T-helper 2 cell (primary cell): ENCODE results near the gene ESCO1.

Source experiments
- DNase-seq, 5 experiments: peaks; one replicate each; pipeline versions ENCODE4 v3.0.0 to v3.0.0-alpha.2; 2012 to 2022

Gene ESCO1

DNA sequence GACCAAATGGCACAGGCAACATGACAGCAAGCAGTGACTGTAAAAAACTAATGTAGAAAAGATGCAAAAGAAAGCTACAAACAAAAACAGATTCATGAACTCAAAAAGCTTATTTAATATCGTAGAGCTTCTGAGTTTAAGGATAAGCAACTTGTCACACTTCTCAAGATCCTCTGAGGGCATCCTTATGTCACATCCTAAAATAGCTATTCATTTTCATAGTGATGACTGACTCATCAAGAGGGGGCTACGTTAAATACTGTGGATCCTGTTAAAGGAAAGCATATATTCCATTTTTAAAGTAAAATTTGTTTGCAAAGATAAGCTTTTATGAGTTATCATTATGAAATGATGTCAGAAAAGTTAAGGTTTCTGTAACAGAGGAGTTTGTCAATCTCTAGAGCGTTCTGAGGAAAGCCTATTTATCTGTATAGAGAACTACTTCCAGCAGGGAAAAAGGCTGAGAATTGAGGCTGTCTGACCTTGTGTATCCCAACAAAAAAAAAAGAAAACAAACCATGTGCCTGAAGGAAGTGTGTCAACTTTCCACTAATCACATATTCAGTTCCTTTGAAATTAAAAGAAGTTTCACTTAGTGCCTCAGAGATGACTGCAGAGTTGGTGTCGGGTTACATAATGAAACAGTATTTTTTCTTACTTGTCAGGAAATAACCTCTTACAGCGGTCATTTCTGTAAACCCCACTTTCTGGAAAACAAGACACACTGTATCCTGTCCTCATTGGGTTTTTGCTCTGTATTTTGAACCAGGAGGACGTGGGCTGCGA, 115.5 kb downstream of the ESCO1 start:
- DNase-seq: no peak

DNA sequence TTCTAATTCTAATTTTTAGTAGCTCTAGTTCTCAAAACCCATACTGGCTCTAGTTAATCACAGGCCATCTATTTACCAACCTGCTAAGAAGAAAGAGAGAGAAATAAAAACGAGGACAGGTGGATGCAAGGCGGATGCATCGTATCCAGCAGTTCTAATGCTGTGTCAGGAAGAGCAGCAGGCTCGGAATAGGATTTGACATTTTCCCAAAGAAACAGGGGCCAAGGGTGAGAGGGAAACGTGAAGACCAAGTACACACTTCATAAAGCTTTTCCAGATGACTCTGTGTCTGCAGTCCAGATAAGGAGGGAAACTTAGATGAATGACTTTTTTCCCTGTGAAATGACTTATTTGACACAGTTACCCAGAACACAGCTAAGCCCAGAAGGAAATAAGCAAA, 117.5 kb downstream of the ESCO1 start:
- no peak for DNase-seq

DNA sequence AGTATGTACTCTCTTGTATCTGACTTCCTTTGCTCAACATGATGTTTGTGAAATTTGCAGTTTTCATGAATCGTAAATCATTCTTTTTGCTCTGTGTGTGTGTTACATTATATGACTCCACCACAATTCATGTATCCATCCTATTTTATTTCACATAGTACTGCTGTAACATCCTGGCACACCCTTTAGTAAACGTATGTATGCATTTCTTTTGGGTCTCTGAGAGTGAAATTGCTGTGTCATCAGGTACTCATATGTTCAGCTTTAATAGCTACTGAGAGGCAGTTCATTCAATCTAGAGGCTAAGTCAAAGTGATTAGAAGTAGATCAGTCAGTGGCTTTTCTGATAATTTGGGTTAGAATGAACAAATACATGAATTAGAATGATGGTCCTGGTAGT, 118.8 kb downstream of the ESCO1 start:
- no peak for DNase-seq

DNA sequence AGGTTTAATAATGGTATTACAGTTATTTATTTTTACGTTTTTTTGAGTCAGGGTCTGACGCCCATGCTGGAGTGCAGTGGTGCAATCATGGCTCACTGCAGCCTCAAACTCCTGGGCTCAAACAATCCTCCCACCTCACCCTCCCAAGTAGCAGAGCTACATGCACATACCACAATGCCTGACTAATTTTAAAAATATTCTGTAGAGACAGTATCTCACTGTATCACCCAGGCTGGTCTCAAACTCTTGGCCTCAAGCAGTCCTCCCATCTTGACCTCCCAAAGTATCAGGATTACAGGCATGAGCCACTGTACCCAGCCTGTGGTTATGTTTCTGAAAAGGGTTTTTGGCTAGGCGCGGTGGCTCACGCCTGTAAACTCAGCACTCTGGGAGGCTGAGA, 120.8 kb downstream of the ESCO1 start:
- DNase-seq: no peak
